Adrenal gland (tissue), 12 donors: Measurements from ENCODE around the gene EMID1. TPM values are rescaled to one million over a fixed set of nuclear protein-coding genes. Genes with fewer than 3 reads are reported as not detected.

ENCODE experiments used
- DNase-seq, 7 donors: peaks; one replicate each; pipeline ENCODE4 v3.0.0-alpha.2; 2019 to 2020
- H3K27ac ChIP-seq, 5 donors: fragments of 200-600 bp; sonication (generic) in 4 of 5; 1 replicate in 3 of 5; 2 replicates in 2 of 5; pipeline versions ENCODE4 v1.5.1 to v1.8.0; 2016 to 2020; ENCODE audit warnings: mild to moderate bottlenecking in 1 of 5
- H3K27me3 ChIP-seq: fragments of 200-600 bp; 2 replicates; pipeline ENCODE4 v1.8.0; 2021
- H3K36me3 ChIP-seq, 2 donors: fragments of 200-600 bp; replicated peaks in 1 of 2; 1 replicate in 1 of 2; 2 replicates in 1 of 2; pipeline versions ENCODE4 v1.5.1 to v1.8.0; 2018 to 2022
- H3K4me1 ChIP-seq, 2 donors: fragments of 200-600 bp; replicated peaks in 1 of 2; 1 replicate in 1 of 2; 2 replicates in 1 of 2; pipeline versions ENCODE4 v1.5.1 to v1.8.0; 2018 to 2021
- H3K4me3 ChIP-seq, 4 donors: fragments of 200-600 bp; sonication (generic) in 3 of 4; one replicate each; pipeline ENCODE4 v1.5.1; 2016 to 2018
- H3K9me3 ChIP-seq, 3 donors: fragments of 200-600 bp; sonication (generic) in 1 of 3; replicated peaks in 1 of 3; 1 replicate in 2 of 3; 2 replicates in 1 of 3; pipeline versions ENCODE4 v1.5.1 to v1.8.0; 2016 to 2021
- POLR2A ChIP-seq, 2 donors: fragments of 450-650 bp; IDR thresholded peaks; one replicate each; pipeline ENCODE4 v1.6.1; 2017; ENCODE audit warnings: antibody characterized with exemption in 2 of 2, mild to moderate bottlenecking in 2 of 2, moderate library complexity in 1 of 2
- WGBS, 4 donors: extraction: QIAGEN DNeasy Blood & Tissue Kit in 2 of 4; methylation state at CpG; one replicate each; pipeline versions ENCODE4 v1.1.5 to v1.1.7; 2013 to 2017; 5-methylcytosine and 5-hydroxymethylcytosine counted together
- intact Hi-C, 2 donors: fragments of 100-400 bp; cut with DNase I; formaldehyde crosslinking; loops; one replicate each; pipeline versions ENCODE4 v1.14.1 to v1.15.0; 2022 to 2023
- polyA plus RNA-seq, 3 donors: library from polyadenylated mRNA; stranded (reverse); fragments of 200-250 nt in 2 of 3; fragments of 350-450 nt in 1 of 3; fragmentation: Illumina TruSeq in 1 of 3; extraction: RNeasy Lipid Tissue Mini Kit (QIAGEN cat#74804) in 1 of 3; gene quantifications; one replicate each; pipeline ENCODE4 v1.2.3, GENCODE V29; 2013 to 2014
- total RNA-seq, 9 donors: library from RNA; depleted of rRNA in 4 of 9; stranded (reverse); fragments of >200 nt in 4 of 9; fragments of 120-200 nt in 1 of 9; fragmentation: NEBNext Ultra II Directional in 1 of 9; extraction: Animal tissue kit (Norgen Biotek cat#: 25700) in 1 of 9; gene quantifications; one replicate each; pipeline versions ENCODE4 v1.1.0 to v1.2.4, GENCODE V29; 2013 to 2023
- TF ChIP-seq, protein P1 (sequence below), 6 experiments: fragments of 450-650 bp in 4 of 6; fragments of 200-600 bp in 2 of 6; sonication (generic) in 1 of 6; IDR thresholded peaks; 1 replicate in 5 of 6; 2 replicates in 1 of 6; pipeline versions ENCODE4 v1.5.1 to v1.8.0; 2016 to 2021; ENCODE audit warnings: antibody characterized with exemption in 6 of 6, mild to moderate bottlenecking in 2 of 6, moderate library complexity in 1 of 6
- donor health status: healthy with polysubstance abuse.
- donor health status: Bipolar disorder and iron deficiency.
- donor health status: DM: yes; HTN: yes; CAD: no.
- donor health status: DM: no; HTN: no; CAD: no.
- donor health status: DM: no; HTN: no; CAD: no.
- donor health status: DM: yes; HTN: yes; CAD: no.

EMID1 gene
- total and polyA plus RNA-seq, 12 donors, result 2.5 to 70.9 (median 38.7) TPM

DNA sequence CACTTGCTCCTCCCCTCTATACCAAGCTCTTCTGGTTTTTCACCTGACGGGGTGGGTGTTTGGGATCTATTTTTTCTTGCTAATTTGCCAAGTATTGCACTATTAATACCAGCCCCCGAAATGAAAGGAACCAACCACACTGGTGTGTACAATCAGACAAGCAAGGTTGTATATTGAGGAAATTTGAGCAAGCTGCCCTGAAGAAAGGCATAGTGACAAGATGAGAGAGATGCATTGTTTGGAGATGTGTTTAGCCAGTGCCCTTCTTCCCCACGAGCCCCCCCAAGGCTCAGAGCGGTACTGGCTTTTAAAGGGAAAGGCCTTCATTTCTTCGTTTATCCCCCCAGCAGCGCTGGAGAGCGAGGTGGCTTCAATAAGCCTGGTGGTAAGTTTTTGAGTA, 85.5 kb downstream of the EMID1 start:
- H3K27ac ChIP-seq, result peak overlapping the region in 1 of 5 donors; percentile 15
- peaks cover 0 to 100% of the 10 kb centered on the region in 2 donors for H3K36me3 ChIP-seq
- H3K4me1 ChIP-seq, result peaks cover 0 to 11% of the 10 kb centered on the region in 2 donors
- 64 to 68% (median 66%) methylated on average over 7 of the region's 7 CpGs for whole genome bisulfite sequencing, 4 donors
- no peaks in the 10 kb centered on the region for H3K9me3 ChIP-seq
- DNase-seq, result peak in 1 of 7 donors; percentile 48
- intact Hi-C loops, result no loop called here
- TF ChIP-seq POLR2A (IDR thresholded peaks at IDR 0.05), result no peak
- TF ChIP-seq, protein P1, sequence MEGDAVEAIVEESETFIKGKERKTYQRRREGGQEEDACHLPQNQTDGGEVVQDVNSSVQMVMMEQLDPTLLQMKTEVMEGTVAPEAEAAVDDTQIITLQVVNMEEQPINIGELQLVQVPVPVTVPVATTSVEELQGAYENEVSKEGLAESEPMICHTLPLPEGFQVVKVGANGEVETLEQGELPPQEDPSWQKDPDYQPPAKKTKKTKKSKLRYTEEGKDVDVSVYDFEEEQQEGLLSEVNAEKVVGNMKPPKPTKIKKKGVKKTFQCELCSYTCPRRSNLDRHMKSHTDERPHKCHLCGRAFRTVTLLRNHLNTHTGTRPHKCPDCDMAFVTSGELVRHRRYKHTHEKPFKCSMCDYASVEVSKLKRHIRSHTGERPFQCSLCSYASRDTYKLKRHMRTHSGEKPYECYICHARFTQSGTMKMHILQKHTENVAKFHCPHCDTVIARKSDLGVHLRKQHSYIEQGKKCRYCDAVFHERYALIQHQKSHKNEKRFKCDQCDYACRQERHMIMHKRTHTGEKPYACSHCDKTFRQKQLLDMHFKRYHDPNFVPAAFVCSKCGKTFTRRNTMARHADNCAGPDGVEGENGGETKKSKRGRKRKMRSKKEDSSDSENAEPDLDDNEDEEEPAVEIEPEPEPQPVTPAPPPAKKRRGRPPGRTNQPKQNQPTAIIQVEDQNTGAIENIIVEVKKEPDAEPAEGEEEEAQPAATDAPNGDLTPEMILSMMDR (IDR thresholded peaks at IDR 0.05), result no peak
- no peaks in the 10 kb centered on the region for H3K27me3 ChIP-seq
- H3K4me3 ChIP-seq, result no peak overlapping the region

DNA sequence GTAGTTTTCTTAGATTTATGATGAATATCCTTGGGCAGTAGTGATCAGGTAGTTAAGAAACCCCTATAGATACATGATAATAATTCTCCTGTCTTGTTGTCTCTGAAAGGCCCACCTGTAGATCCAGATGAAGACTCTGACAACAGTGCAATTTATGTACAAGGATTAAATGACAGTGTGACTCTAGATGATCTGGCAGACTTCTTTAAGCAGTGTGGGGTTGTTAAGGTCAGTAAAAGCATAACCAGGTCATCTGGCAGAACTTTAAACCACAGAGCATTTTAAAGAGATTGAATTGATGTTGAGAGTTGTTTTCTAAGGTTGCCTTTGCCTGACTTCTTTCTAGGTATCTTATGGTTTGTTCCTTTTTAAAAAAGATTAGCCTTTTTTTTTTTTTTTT, 86.7 kb downstream of the EMID1 start:
- peaks cover 0 to 11% of the 10 kb centered on the region in 2 donors for H3K4me1 ChIP-seq
- no peaks in the 10 kb centered on the region for H3K27me3 ChIP-seq
- no peak overlapping the region for H3K27ac ChIP-seq
- intact Hi-C loops, result no loop called here
- peaks cover 0 to 100% of the 10 kb centered on the region in 2 donors for H3K36me3 ChIP-seq
- TF ChIP-seq, protein P1 (IDR thresholded peaks at IDR 0.05), result no peak
- no peak for TF ChIP-seq POLR2A (IDR thresholded peaks at IDR 0.05)
- no peak for DNase-seq
- H3K4me3 ChIP-seq, result no peak overlapping the region
- H3K9me3 ChIP-seq, result no peaks in the 10 kb centered on the region

DNA sequence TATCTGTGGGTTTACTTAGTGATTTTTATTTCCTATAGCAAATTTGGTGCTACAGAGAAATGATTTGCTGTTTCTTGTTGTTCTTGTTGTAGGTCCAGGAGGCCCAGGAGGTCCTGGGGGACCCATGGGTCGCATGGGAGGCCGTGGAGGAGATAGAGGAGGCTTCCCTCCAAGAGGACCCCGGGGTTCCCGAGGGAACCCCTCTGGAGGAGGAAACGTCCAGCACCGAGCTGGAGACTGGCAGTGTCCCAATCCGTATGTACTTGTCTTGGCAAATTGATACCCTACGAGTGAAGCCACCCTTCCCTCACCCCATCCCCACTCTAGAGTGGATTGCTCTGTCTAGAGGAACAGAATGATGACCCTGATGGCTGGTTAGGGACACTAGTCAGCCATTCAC, 92.9 kb downstream of the EMID1 start:
- Histone ChIP-seq H3K9me3 (no peaks in the 10 kb centered on the region), H3K27me3 (no peaks in the 10 kb centered on the region), H3K4me1 (peaks cover 13 to 16% of the 10 kb centered on the region in 2 donors), H3K36me3 (peaks cover 0 to 75% of the 10 kb centered on the region in 2 donors), H3K4me3 (no peak overlapping the region), H3K27ac (no peak overlapping the region)
- peak in 2 of 7 donors; percentile 15 to 44 for DNase-seq
- TF ChIP-seq, protein P1 (IDR thresholded peaks at IDR 0.05), result no peak
- no peak for TF ChIP-seq POLR2A (IDR thresholded peaks at IDR 0.05)
- WGBS, 4 donors, result 62 to 86% (median 74%) methylated on average over 5 to 8 of the region's 8 CpGs
- intact Hi-C loops, result no loop called here

DNA sequence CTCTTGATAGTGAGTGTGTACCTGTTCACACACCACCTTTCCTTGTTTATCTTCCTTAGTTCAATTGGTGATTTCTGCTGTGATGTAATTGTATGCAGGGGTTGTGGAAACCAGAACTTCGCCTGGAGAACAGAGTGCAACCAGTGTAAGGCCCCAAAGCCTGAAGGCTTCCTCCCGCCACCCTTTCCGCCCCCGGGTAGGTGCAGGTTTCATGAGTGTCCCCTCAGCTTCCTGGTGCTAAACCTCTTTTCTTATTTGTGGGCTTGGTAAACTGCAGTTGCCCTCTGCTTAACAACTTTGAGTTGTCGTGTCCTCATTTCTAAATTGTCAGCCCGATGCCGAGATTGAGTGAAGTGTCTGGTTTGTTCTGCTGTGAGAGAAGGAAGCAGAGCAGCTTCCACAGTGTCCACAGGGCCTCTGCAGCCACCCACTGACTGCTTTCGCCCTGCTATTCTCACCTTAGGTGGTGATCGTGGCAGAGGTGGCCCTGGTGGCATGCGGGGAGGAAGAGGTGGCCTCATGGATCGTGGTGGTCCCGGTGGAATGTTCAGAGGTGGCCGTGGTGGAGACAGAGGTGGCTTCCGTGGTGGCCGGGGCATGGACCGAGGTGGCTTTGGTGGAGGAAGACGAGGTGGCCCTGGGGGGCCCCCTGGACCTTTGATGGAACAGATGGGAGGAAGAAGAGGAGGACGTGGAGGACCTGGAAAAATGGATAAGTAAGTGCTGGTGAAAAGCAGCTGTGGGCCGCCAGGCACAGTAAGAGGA, 93.6 kb downstream of the EMID1 start:
- intact Hi-C loops, result no loop called here
- Histone ChIP-seq H3K27ac (no peak overlapping the region), H3K27me3 (no peaks in the 10 kb centered on the region), H3K9me3 (no peaks in the 10 kb centered on the region), H3K4me3 (no peak overlapping the region), H3K36me3 (peaks cover 0 to 69% of the 10 kb centered on the region in 2 donors), H3K4me1 (peaks cover 13 to 16% of the 10 kb centered on the region in 2 donors)
- TF ChIP-seq POLR2A (IDR thresholded peaks at IDR 0.05), result no peak
- TF ChIP-seq, protein P1 (IDR thresholded peaks at IDR 0.05), result no peak
- peak in 2 of 7 donors; percentile 14 to 52 for DNase-seq
- 85 to 92% (median 88%) methylated on average over 19 of the region's 19 CpGs for WGBS, 4 donors
